Bronchial epithelial cell (primary cell): ENCODE data around the gene RNFT2. TPM values are rescaled to one million over a fixed set of nuclear protein-coding genes. Genes with fewer than 3 reads are reported as not detected.
"Not testable (repeated sequence)": the region's sequence is repeated elsewhere in the genome, so short reads cannot be mapped to it uniquely, and the experiment has no call there.

ENCODE experiments used
- DNase-seq: peaks from one replicate; pipeline ENCODE4 v3.0.0-alpha.2; 2010; ENCODE audit warnings: low read depth
- FAIRE-seq: peaks from 2 replicates; lab custom pipeline; 2011; peaks lifted over from hg19 to GRCh38; lab: Jason Lieb, UNC
- H3K27me3 ChIP-seq: 2 replicates; pipeline ENCODE4 v1.5.1; 2011; ENCODE audit warnings: low read length; ENCODE audit not compliant: control insufficient read depth, insufficient read depth
- H3K36me3 ChIP-seq: 2 replicates; pipeline ENCODE4 v1.5.1; 2011; ENCODE audit warnings: low read length; ENCODE audit not compliant: control insufficient read depth, insufficient read depth
- H3K4me3 ChIP-seq: 2 replicates; pipeline ENCODE4 v1.5.1; 2011; ENCODE audit warnings: mild to moderate bottlenecking, low read depth, low read length, control low read depth
- CTCF ChIP-seq: IDR thresholded peaks from 2 replicates; pipeline ENCODE4 v1.5.1; 2011; ENCODE audit warnings: mild to moderate bottlenecking, moderate library complexity, low read length, control low read depth, inconsistent platforms; ENCODE audit not compliant: insufficient read depth, severe bottlenecking
- total RNA-seq: library from RNA; depleted of rRNA; stranded (reverse); fragments of >200 nt; gene quantifications from 2 replicates; pipeline ENCODE4 v1.2.1, GENCODE V29; 2014

The RNFT2 gene
- total RNA-seq, 1 donor from 2014 or later: 0.26 TPM

DNA sequence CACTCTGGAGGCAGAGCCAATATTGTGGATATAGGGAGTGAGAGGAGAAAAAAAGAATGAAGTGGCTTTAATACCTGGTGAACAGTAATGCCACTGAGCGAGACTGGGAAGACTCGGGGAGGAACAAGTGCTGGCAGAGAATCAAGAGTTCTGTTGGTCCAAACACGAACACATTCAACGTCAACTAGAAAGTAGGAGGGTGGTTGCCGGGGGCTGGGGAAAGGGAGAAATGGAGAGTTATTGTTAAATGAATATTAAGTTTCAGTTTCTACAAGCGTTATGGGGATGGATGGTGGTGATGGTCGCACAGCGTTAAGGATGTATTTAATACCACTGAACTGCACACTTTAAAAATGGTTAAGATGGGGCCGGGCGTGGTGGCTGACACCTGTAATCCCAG is 3.0 kb upstream of the RNFT2 start:
- DNase-seq (no peak), FAIRE-seq (no peak)
- no peak for TF ChIP-seq CTCF
- H3K36me3 ChIP-seq: peaks cover 7% of the 10 kb centered on the region
- no peak overlapping the region for H3K4me3 ChIP-seq
- H3K27me3 ChIP-seq: no peaks in the 10 kb centered on the region

DNA sequence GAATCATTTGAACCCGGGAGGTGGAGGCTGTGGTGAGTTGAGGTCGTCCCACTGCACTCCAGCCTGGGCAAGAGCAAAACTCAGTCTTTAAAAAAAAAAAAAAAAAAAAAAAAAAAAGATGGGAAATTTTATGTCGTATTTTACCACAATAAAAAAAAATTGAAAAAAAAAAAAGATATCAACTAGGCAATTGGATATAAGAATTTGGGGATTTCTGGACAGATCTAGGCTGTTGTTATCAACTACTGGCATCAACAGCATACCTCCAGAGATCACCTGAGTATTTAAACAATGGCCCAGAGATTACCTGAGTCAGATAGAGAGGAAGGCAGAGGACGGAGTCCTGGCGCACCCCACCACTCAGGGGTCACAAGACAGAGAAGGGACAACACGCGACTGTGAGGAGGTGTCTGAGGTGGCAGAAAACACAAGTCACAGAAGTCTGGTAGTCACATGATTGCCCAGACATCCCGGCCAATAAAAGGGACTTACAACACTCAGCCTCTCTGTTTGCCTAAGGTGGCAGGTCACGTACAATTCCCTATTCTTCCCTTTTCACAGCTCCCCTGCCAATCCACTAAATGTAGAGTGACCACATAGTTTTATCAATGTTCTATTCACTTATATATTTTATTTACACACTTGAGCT is 2.0 kb upstream of the RNFT2 start:
- no peak for TF ChIP-seq CTCF
- no peak for DNase-seq
- no peak for FAIRE-seq
- Histone ChIP-seq H3K27me3 (no peaks in the 10 kb centered on the region), H3K36me3 (peaks cover 7% of the 10 kb centered on the region), H3K4me3 (no peak overlapping the region)

GRCh38 chr12:116736962-116737773 is 947 bp upstream of the RNFT2 start:
- Histone ChIP-seq H3K4me3 (peak overlapping the region; percentile 91), H3K36me3 (peaks cover 7% of the 10 kb centered on the region), H3K27me3 (no peaks in the 10 kb centered on the region)
- TF ChIP-seq CTCF: no peak
- DNase-seq: no peak
- no peak for FAIRE-seq

DNA sequence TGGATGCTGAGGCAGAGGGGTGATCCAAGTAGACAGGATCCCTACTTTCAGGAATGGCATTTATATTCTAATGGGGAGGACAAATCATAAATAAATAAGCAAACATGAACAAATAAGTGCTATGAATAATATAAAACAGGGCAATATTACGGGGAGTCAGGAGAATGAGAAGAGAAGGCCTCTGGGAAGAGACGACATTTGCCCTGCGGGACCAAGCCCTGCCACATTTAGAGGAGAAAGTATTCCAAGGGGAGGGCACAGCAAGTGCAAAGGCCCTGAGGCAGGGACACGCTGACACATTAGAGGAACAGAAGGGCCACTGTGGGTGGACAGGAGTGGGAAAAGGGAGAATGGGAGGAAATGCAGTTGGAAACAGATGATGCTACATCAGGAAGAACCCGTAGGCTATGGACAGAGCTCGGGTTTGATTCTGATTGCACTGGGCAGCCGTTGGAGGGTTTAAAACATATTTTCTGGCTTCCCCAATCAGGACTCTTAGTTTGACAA is 1.3 kb downstream of the RNFT2 start:
- DNase-seq (no peak), FAIRE-seq (no peak)
- Histone ChIP-seq H3K4me3 (no peak overlapping the region), H3K27me3 (no peaks in the 10 kb centered on the region), H3K36me3 (peaks cover 7% of the 10 kb centered on the region)
- TF ChIP-seq CTCF: no peak

DNA sequence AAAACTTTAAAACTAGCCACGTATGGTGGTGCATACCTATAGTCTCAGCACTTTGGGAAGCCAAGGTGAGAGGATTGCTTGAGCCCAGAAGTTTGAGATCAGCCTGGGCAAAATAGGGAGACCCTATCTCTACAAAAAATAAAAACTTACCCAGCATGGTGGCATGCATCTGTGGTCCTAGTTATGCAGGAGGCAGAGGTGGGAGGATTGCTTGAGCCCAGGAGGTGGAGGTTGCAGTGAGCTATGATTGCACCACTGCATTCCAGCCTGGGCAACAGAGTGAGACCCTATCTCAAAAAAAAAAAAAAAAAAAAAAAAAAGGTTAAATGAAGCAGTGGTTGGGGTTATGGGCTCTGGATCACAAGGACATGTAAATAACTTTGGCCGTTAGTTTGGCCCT is 4.7 kb downstream of the RNFT2 start:
- not testable (repeated sequence) for H3K36me3 ChIP-seq, H3K4me3 ChIP-seq, FAIRE-seq, DNase-seq, H3K27me3 ChIP-seq

DNA sequence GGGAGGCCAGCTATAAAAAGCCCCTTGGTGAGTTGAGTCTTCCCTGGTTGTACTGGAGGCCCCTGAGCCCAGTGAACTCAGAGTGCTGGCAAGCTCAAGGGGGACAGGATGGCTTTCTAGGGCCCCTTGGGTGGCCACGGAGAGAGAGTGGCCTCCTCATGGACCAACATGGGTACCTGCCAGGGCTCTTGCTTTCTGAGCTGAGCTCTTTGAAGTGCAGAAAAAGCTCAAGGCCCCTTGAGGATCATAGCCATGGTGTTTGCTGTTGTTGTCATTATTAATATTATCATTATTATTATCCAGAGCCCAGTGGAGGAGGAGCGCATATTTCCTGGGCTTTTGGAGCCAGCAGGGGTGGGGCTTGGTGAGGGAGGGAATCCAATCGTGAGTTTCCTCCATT is 6.7 kb downstream of the RNFT2 start:
- no peaks in the 10 kb centered on the region for H3K27me3 ChIP-seq
- DNase-seq (no peak), FAIRE-seq (no peak)

More for the DNA sequence above, 6.7 kb downstream of the RNFT2 start:
- Histone ChIP-seq H3K4me3 (no peak overlapping the region), H3K36me3 (no peaks in the 10 kb centered on the region)
- TF ChIP-seq CTCF: no peak
